ENCODE data around the gene PARD3B. TPM values are rescaled to one million over a fixed set of nuclear protein-coding genes. Genes with fewer than 3 reads are reported as not detected.

PARD3B gene
- total and polyA plus RNA-seq, 3 donors from 2014 or later = 14.6 to 36.8 (median 29.6) TPM

- WGBS, 2 donors = 83 to 94% methylated on average over 2 of the region's 2 CpGs
- intact Hi-C loops (cut with DNase I; ENCODE audit: low total_unique reads) = no loop called here
- TF ChIP-seq CTCF (IDR thresholded peaks at IDR 0.05) = no peak
Observed at GRCh38 chr2:204870053-204870452, 324.8 kb downstream of the PARD3B start.

GRCh38 chr2:204871231-204871953 is 326.1 kb downstream of the PARD3B start:
- Histone ChIP-seq H3K4me1 (peaks cover 5% of the 10 kb centered on the region), H3K9me3 (no peaks in the 10 kb centered on the region), H3K36me3 (ENCODE audit: low read depth, missing control alignments) (no peaks in the 10 kb centered on the region), H3K27me3 (no peaks in the 10 kb centered on the region), H3K27ac (no peak overlapping the region), H3K4me3 (no peak overlapping the region)
- 75 to 76% methylated on average over 1 of the region's 1 CpG for WGBS, 2 donors
- intact Hi-C loops (cut with DNase I; ENCODE audit: low total_unique reads) = no loop called here
- no peak for TF ChIP-seq POLR2A (IDR thresholded peaks at IDR 0.05)
- no peak for TF ChIP-seq CTCF (IDR thresholded peaks at IDR 0.05)
- DNase-seq = no peak

More at GRCh38 chr2:204870053-204870452, 324.8 kb downstream of the PARD3B start:
- no peak for DNase-seq
- Histone ChIP-seq H3K4me3 (no peak overlapping the region), H3K9me3 (no peaks in the 10 kb centered on the region), H3K27me3 (no peaks in the 10 kb centered on the region), H3K36me3 (ENCODE audit: low read depth, missing control alignments) (no peaks in the 10 kb centered on the region), H3K27ac (no peak overlapping the region), H3K4me1 (peaks cover 5% of the 10 kb centered on the region)

- WGBS, 2 donors = 85 to 89% methylated on average over 4 of the region's 4 CpGs
- no peak for DNase-seq
- Histone ChIP-seq H3K27ac (no peak overlapping the region), H3K36me3 (ENCODE audit: low read depth, missing control alignments) (no peaks in the 10 kb centered on the region), H3K4me1 (no peaks in the 10 kb centered on the region), H3K4me3 (no peak overlapping the region), H3K27me3 (no peaks in the 10 kb centered on the region), H3K9me3 (no peaks in the 10 kb centered on the region)
- TF ChIP-seq CTCF (IDR thresholded peaks at IDR 0.05) = no peak
- no peak for TF ChIP-seq POLR2A (IDR thresholded peaks at IDR 0.05)
- intact Hi-C loops (cut with DNase I; ENCODE audit: low total_unique reads) = no loop called here
Observed at GRCh38 chr2:204876311-204876710, 331.0 kb downstream of the PARD3B start.

GRCh38 chr2:204877691-204878090 is 332.4 kb downstream of the PARD3B start:
- Histone ChIP-seq H3K4me1 (no peaks in the 10 kb centered on the region), H3K4me3 (no peak overlapping the region), H3K27ac (no peak overlapping the region), H3K36me3 (ENCODE audit: low read depth, missing control alignments) (no peaks in the 10 kb centered on the region), H3K9me3 (no peaks in the 10 kb centered on the region), H3K27me3 (no peaks in the 10 kb centered on the region)
- intact Hi-C loops (cut with DNase I; ENCODE audit: low total_unique reads) = no loop called here
- no peak for TF ChIP-seq POLR2A (IDR thresholded peaks at IDR 0.05)
- TF ChIP-seq CTCF (IDR thresholded peaks at IDR 0.05) = no peak
- DNase-seq = no peak

- TF ChIP-seq CTCF (IDR thresholded peaks at IDR 0.05) (no peak), POLR2A (IDR thresholded peaks at IDR 0.05) (no peak)
- no peak overlapping the region for H3K27ac ChIP-seq
- 89 to 95% methylated on average over 3 of the region's 3 CpGs for WGBS, 2 donors
- no peaks in the 10 kb centered on the region for H3K36me3 ChIP-seq (ENCODE audit: low read depth, missing control alignments)
- H3K27me3 ChIP-seq = no peaks in the 10 kb centered on the region
- no peak overlapping the region for H3K4me3 ChIP-seq
- intact Hi-C loops (cut with DNase I; ENCODE audit: low total_unique reads) = no loop called here
- H3K4me1 ChIP-seq = no peaks in the 10 kb centered on the region
- H3K9me3 ChIP-seq = no peaks in the 10 kb centered on the region
- DNase-seq = no peak
Observed at GRCh38 chr2:204880928-204881327, 335.7 kb downstream of the PARD3B start.
